Daoy (cell line): ENCODE measurements around the gene RAB11B. TPM values are rescaled to one million over a fixed set of nuclear protein-coding genes. Genes with fewer than 3 reads are reported as not detected.
"Not testable (repeated sequence)": the region's sequence is repeated elsewhere in the genome, so short reads cannot be mapped to it uniquely, and the experiment has no call there.

Experiments used
- DNase-seq: peaks from one replicate; pipeline ENCODE4 v3.0.0-alpha.2; 2015; ENCODE audit warnings: low read depth
- total RNA-seq: library from RNA; depleted of rRNA; stranded (reverse); fragments of >200 nt; shearing (Covaris generic); gene quantifications from 2 replicates; pipeline ENCODE4 v1.2.3, GENCODE V29; 2014; rRNA removed

RAB11B gene
- total RNA-seq, 1 experiment from 2014 or later, result 9.0 TPM

GRCh38 chr19:8429044-8429443, 38.9 kb downstream of the RAB11B start:
- DNase-seq, result no peak

- no peak for DNase-seq
Observed at GRCh38 chr19:8429826-8430225, 39.7 kb downstream of the RAB11B start.

GRCh38 chr19:8430650-8431049, 40.5 kb downstream of the RAB11B start:
- no peak for DNase-seq

GRCh38 chr19:8438236-8438635, 48.1 kb downstream of the RAB11B start:
- DNase-seq, result no peak

- DNase-seq, result no peak
Observed at GRCh38 chr19:8441725-8442544, 51.8 kb downstream of the RAB11B start.

GRCh38 chr19:8444140-8444676, 54.0 kb downstream of the RAB11B start:
- DNase-seq, result not testable (repeated sequence)

GRCh38 chr19:8444677-8445487, 54.7 kb downstream of the RAB11B start, which contains the start of gene HNRNPM:
Gene HNRNPM (plus strand): TSS chr19:8444975. CDS start chr19:8444999, 24 bp downstream.
- DNase-seq, result peak; percentile 100

GRCh38 chr19:8445488-8446001, 55.4 kb downstream of the RAB11B start:
- peak; percentile 60 for DNase-seq

- DNase-seq, result no peak
Observed at GRCh38 chr19:8446061-8446709, 56.0 kb downstream of the RAB11B start.

- DNase-seq, result no peak
Observed at GRCh38 chr19:8449830-8450229, 59.7 kb downstream of the RAB11B start.

- no peak for DNase-seq
Observed at GRCh38 chr19:8451377-8451776, 61.2 kb downstream of the RAB11B start.

GRCh38 chr19:8451885-8452284, 61.7 kb downstream of the RAB11B start:
- DNase-seq, result peak; percentile 77

- no peak for DNase-seq
Observed at GRCh38 chr19:8452446-8453123, 62.4 kb downstream of the RAB11B start.

GRCh38 chr19:8453616-8454015, 63.5 kb downstream of the RAB11B start:
- no peak for DNase-seq

Other genes with a start within 250 kb of the RAB11B start
- not detected in 2 replicates for gene FBN3, start 240.8 kb upstream of the RAB11B start, total RNA-seq
- gene CERS4, start 181.0 kb upstream of the RAB11B start, total RNA-seq, result 12.1 and 14.6 TPM in 2 replicates
- 108 TPM in 2 replicates for gene CD320, start 82.0 kb upstream of the RAB11B start, total RNA-seq
- 17.0 and 22.6 TPM in 2 replicates for gene NDUFA7, start 69.0 kb upstream of the RAB11B start, total RNA-seq
- gene RPS28, start 68.9 kb upstream of the RAB11B start, total RNA-seq, result 153 and 281 TPM in 2 replicates
- 0.40 TPM in 1 of 2 replicates, not detected in the other for gene KANK3, start 47.1 kb upstream of the RAB11B start, total RNA-seq
- 0.86 TPM in 1 of 2 replicates, not detected in the other for gene ANGPTL4, start 26.2 kb upstream of the RAB11B start, total RNA-seq
- 12.3 and 17.8 TPM in 2 replicates for gene MARCHF2, start 22.9 kb downstream of the RAB11B start, total RNA-seq
- 140 and 162 TPM in 2 replicates for gene HNRNPM, start 54.6 kb downstream of the RAB11B start, total RNA-seq
- gene PRAM1, start 112.3 kb downstream of the RAB11B start, total RNA-seq, result not detected in 2 replicates
- gene ZNF414, start 123.8 kb downstream of the RAB11B start, total RNA-seq, result 5.7 and 6.8 TPM in 2 replicates
- 0.24 TPM in 1 of 2 replicates, not detected in the other for gene MYO1F, start 187.1 kb downstream of the RAB11B start, total RNA-seq
- gene ADAMTS10, start 220.4 kb downstream of the RAB11B start, total RNA-seq, result 3.1 and 6.6 TPM in 2 replicates
- not detected in 2 replicates for gene NFILZ, start 240.3 kb downstream of the RAB11B start, total RNA-seq